SK-N-SH treated with all-trans-retinoic acid at 6 μM for 48 hours (cell line): Measurements from ENCODE around the gene MLX.

Experiments used
- BACH2 ChIP-seq: fragments of 250-450 bp; sonication (Bioruptor Pico); IDR thresholded peaks from 2 replicates; pipeline ENCODE4 v1.9.0; 2021; ENCODE audit warnings: mild to moderate bottlenecking, borderline replicate concordance
- CSDC2 ChIP-seq: fragments of 250-450 bp; sonication (Bioruptor Pico); IDR thresholded peaks from 2 replicates; pipeline ENCODE4 v1.5.0; 2020; ENCODE audit warnings: mild to moderate bottlenecking, moderate library complexity
- ESRRG ChIP-seq: fragments of 250-450 bp; sonication (Bioruptor Pico); IDR thresholded peaks from 2 replicates; pipeline ENCODE4 v1.6.1; 2021; ENCODE audit warnings: mild to moderate bottlenecking
- GLIS3 ChIP-seq: fragments of 250-450 bp; sonication (Bioruptor Pico); IDR thresholded peaks from 2 replicates; pipeline ENCODE4 v1.5.0; 2020; ENCODE audit warnings: mild to moderate bottlenecking, moderate library complexity
- OSR1 ChIP-seq: fragments of 250-450 bp; sonication (Bioruptor Pico); IDR thresholded peaks from 2 replicates; pipeline ENCODE4 v1.8.0; 2022; ENCODE audit warnings: moderate library complexity, mild to moderate bottlenecking, inconsistent platforms
- PATZ1 ChIP-seq: fragments of 250-450 bp; sonication (Bioruptor Pico); IDR thresholded peaks from 2 replicates; pipeline ENCODE4 v1.8.0; 2020; ENCODE audit warnings: mild to moderate bottlenecking, moderate library complexity, borderline replicate concordance
- PPARA ChIP-seq: fragments of 250-450 bp; sonication (Bioruptor Pico); IDR thresholded peaks from 2 replicates; pipeline ENCODE4 v1.5.0; 2020; ENCODE audit warnings: mild to moderate bottlenecking, borderline replicate concordance
- RARB ChIP-seq: fragments of 250-450 bp; sonication (Bioruptor Pico); IDR thresholded peaks from 2 replicates; pipeline ENCODE4 v1.8.0; 2021; ENCODE audit warnings: mild to moderate bottlenecking, moderate library complexity
- TCF4 ChIP-seq: fragments of 250-450 bp; sonication (Bioruptor Pico); IDR thresholded peaks from 2 replicates; pipeline ENCODE4 v1.8.0; 2021; ENCODE audit warnings: mild to moderate bottlenecking, moderate library complexity, borderline replicate concordance
- TOX ChIP-seq: fragments of 250-450 bp; sonication (Bioruptor Pico); IDR thresholded peaks from 2 replicates; pipeline ENCODE4 v1.8.0; 2021; ENCODE audit warnings: mild to moderate bottlenecking, moderate library complexity, borderline replicate concordance
- ZFP3 ChIP-seq: fragments of 250-450 bp; sonication (Bioruptor Pico); IDR thresholded peaks from 2 replicates; pipeline ENCODE4 v1.5.0; 2020; ENCODE audit warnings: mild to moderate bottlenecking, moderate library complexity
- ZFP30 ChIP-seq: fragments of 450-650 bp; formaldehyde crosslinking; IDR thresholded peaks from 2 replicates; pipeline ENCODE4 v1.5.0; 2022; ENCODE audit warnings: mild to moderate bottlenecking, moderate library complexity
- ZNF70 ChIP-seq: fragments of 450-650 bp; formaldehyde crosslinking; IDR thresholded peaks from 2 replicates; pipeline ENCODE4 v1.5.0; 2020; ENCODE audit warnings: mild to moderate bottlenecking, moderate library complexity

DNA sequence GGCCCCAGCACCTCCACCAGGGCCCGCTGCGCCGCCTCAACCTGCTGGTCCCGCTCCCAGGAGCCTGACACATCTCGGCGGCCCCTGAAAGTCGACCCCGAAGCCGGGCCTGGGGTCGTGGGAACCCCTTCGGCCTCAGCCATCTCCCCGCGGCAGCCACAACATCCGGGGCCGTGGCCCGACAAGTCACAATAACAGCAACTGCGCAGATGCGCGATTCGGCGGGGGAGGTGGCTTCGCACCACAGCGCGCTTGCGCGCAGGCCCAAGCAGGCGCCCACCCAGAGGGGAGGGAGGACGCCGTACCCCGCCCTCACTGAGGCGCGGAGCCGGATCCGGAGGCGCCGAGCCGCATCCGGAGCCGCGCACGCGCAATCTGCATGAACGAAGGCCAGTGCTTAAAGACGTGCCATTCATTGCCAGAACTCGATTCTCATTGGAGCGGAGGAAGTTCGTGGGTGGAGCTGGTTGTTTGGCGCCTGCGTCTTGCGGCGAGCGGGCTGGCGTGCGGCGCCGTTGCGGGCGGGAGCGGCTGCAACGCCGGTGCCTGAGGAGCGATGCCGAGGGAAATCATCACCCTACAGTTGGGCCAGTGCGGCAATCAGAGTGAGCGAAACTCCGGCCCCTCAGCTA is 42.4 kb downstream of the MLX start, which contains the start of the genes RETREG3 and TUBG1:
- TF ChIP-seq RARB (CRISPR knock-in tag) (no peak), TCF4 (CRISPR knock-in tag) (no peak), ESRRG (CRISPR knock-in tag) (no peak), GLIS3 (CRISPR knock-in tag) (no peak), ZFP30 (CRISPR knock-in tag) (no peak), ZNF70 (CRISPR knock-in tag) (no peak), BACH2 (no peak), PATZ1 (CRISPR knock-in tag) (no peak), ZFP3 (CRISPR knock-in tag) (no peak), TOX (CRISPR knock-in tag) (no peak), PPARA (no peak), OSR1 (no peak), CSDC2 (CRISPR knock-in tag) (no peak)
